ENCODE data around the gene NAALADL2.
"Not testable (repeated sequence)": the region's sequence is repeated elsewhere in the genome, so short reads cannot be mapped to it uniquely, and the experiment has no call there.

NAALADL2 gene

GRCh38 chr3:175267121-175267531, 408.0 kb downstream of the NAALADL2 start:
- no peak for DNase-seq
- in situ Hi-C loops (cut with HindIII; ENCODE audit: low pct_ligation_motif_present, low pct_unique_long_range_greater_than_20kb, low sequenced_read_pairs), result no loop called here

- in situ Hi-C loops (cut with HindIII; ENCODE audit: low pct_ligation_motif_present, low pct_unique_long_range_greater_than_20kb, low sequenced_read_pairs), result no loop called here
- DNase-seq, result no peak
These were observed 408.4 kb downstream of the NAALADL2 start for GRCh38 chr3:175267561-175267960.

- in situ Hi-C loops (cut with HindIII; ENCODE audit: low pct_ligation_motif_present, low pct_unique_long_range_greater_than_20kb, low sequenced_read_pairs), result no loop called here
- DNase-seq, result no peak
These were observed 410.3 kb downstream of the NAALADL2 start for GRCh38 chr3:175269394-175269793.

- in situ Hi-C loops (cut with HindIII; ENCODE audit: low pct_ligation_motif_present, low pct_unique_long_range_greater_than_20kb, low sequenced_read_pairs), result no loop called here
- DNase-seq, result no peak
These were observed 411.2 kb downstream of the NAALADL2 start for GRCh38 chr3:175270198-175270837.

GRCh38 chr3:175270866-175271265, 411.7 kb downstream of the NAALADL2 start:
- no peak for DNase-seq
- in situ Hi-C loops (cut with HindIII; ENCODE audit: low pct_ligation_motif_present, low pct_unique_long_range_greater_than_20kb, low sequenced_read_pairs), result no loop called here

GRCh38 chr3:175271465-175271864, 412.3 kb downstream of the NAALADL2 start:
- DNase-seq; in situ Hi-C loops (cut with HindIII; ENCODE audit: low pct_ligation_motif_present, low pct_unique_long_range_greater_than_20kb, low sequenced_read_pairs): not testable (repeated sequence)

- DNase-seq, result no peak
- in situ Hi-C loops (cut with HindIII; ENCODE audit: low pct_ligation_motif_present, low pct_unique_long_range_greater_than_20kb, low sequenced_read_pairs), result no loop called here
These were observed 413.3 kb downstream of the NAALADL2 start for GRCh38 chr3:175272392-175272791.

- in situ Hi-C loops (cut with HindIII; ENCODE audit: low pct_ligation_motif_present, low pct_unique_long_range_greater_than_20kb, low sequenced_read_pairs), result no loop called here
- DNase-seq, result no peak
These were observed 414.4 kb downstream of the NAALADL2 start for GRCh38 chr3:175273573-175273972.

- DNase-seq, result no peak
- in situ Hi-C loops (cut with HindIII; ENCODE audit: low pct_ligation_motif_present, low pct_unique_long_range_greater_than_20kb, low sequenced_read_pairs), result no loop called here
These were observed 414.9 kb downstream of the NAALADL2 start for GRCh38 chr3:175274056-175274455.

GRCh38 chr3:175274474-175275218, 415.5 kb downstream of the NAALADL2 start:
- DNase-seq, result no peak
- in situ Hi-C loops (cut with HindIII; ENCODE audit: low pct_ligation_motif_present, low pct_unique_long_range_greater_than_20kb, low sequenced_read_pairs), result no loop called here

GRCh38 chr3:175278680-175279079, 419.5 kb downstream of the NAALADL2 start:
- in situ Hi-C loops (cut with HindIII; ENCODE audit: low pct_ligation_motif_present, low pct_unique_long_range_greater_than_20kb, low sequenced_read_pairs), result no loop called here

GRCh38 chr3:175279457-175279856, 420.3 kb downstream of the NAALADL2 start:
- in situ Hi-C loops (cut with HindIII; ENCODE audit: low pct_ligation_motif_present, low pct_unique_long_range_greater_than_20kb, low sequenced_read_pairs), result no loop called here
- no peak for DNase-seq

More at GRCh38 chr3:175278680-175279079, 419.5 kb downstream of the NAALADL2 start:
- DNase-seq, result no peak

- DNase-seq, result no peak
- in situ Hi-C loops (cut with HindIII; ENCODE audit: low pct_ligation_motif_present, low pct_unique_long_range_greater_than_20kb, low sequenced_read_pairs), result no loop called here
These were observed 420.8 kb downstream of the NAALADL2 start for GRCh38 chr3:175279911-175280310.

- no peak for DNase-seq
- in situ Hi-C loops (cut with HindIII; ENCODE audit: low pct_ligation_motif_present, low pct_unique_long_range_greater_than_20kb, low sequenced_read_pairs), result no loop called here
These were observed 428.3 kb downstream of the NAALADL2 start for GRCh38 chr3:175287361-175287963.

GRCh38 chr3:175288621-175289020, 429.5 kb downstream of the NAALADL2 start:
- no peak for DNase-seq
- in situ Hi-C loops (cut with HindIII; ENCODE audit: low pct_ligation_motif_present, low pct_unique_long_range_greater_than_20kb, low sequenced_read_pairs), result no loop called here

- no peak for DNase-seq
- in situ Hi-C loops (cut with HindIII; ENCODE audit: low pct_ligation_motif_present, low pct_unique_long_range_greater_than_20kb, low sequenced_read_pairs), result no loop called here
These were observed 435.7 kb downstream of the NAALADL2 start for GRCh38 chr3:175294793-175295192.

GRCh38 chr3:175295248-175296130, 436.4 kb downstream of the NAALADL2 start:
- in situ Hi-C loops (cut with HindIII; ENCODE audit: low pct_ligation_motif_present, low pct_unique_long_range_greater_than_20kb, low sequenced_read_pairs), result no loop called here
- DNase-seq, result no peak

- DNase-seq, result no peak
- in situ Hi-C loops (cut with HindIII; ENCODE audit: low pct_ligation_motif_present, low pct_unique_long_range_greater_than_20kb, low sequenced_read_pairs), result no loop called here
These were observed 438.1 kb downstream of the NAALADL2 start for GRCh38 chr3:175297216-175297615.

- in situ Hi-C loops (cut with HindIII; ENCODE audit: low pct_ligation_motif_present, low pct_unique_long_range_greater_than_20kb, low sequenced_read_pairs), result no loop called here
- DNase-seq, result no peak
These were observed 442.6 kb downstream of the NAALADL2 start for GRCh38 chr3:175301741-175302140.

Measured in ACHN (cell line).